Suppressor macrophage treated with lipopolysaccharide for 4 hours (primary cell): ENCODE results near the gene ARHGAP10.

Source experiments
- DNase-seq: peaks from one replicate; pipeline ENCODE4 v3.0.0-alpha.2; 2020

ARHGAP10 gene

GRCh38 chr4:147733716-147734344 lies 1.9 kb downstream of the ARHGAP10 start:
- DNase-seq: peak; percentile 62

DNA sequence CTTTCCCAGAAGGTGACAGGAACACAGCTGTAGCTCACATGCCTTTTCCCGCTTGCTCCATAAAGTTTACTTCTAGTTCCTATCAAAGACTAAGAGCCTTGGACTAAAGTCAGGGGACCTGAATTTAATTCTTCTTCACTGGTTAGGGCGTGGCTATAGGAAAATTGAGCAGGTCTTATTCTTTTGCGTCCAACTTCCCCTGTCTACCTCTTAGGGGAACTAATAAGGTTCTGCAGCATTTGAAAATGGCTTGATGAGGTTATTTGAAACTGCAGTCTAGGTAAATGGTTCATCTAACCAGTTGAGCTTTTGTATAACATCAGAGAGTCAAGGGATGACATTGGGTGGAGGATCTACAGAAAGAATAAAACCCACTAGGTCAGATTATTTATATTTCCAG lies 2.6 kb downstream of the ARHGAP10 start:
- no peak for DNase-seq

- no peak for DNase-seq
Observed at GRCh38 chr4:147735413-147736301, 3.8 kb downstream of the ARHGAP10 start.

- DNase-seq: no peak
Observed at GRCh38 chr4:147736458-147736857, 4.6 kb downstream of the ARHGAP10 start.

DNA sequence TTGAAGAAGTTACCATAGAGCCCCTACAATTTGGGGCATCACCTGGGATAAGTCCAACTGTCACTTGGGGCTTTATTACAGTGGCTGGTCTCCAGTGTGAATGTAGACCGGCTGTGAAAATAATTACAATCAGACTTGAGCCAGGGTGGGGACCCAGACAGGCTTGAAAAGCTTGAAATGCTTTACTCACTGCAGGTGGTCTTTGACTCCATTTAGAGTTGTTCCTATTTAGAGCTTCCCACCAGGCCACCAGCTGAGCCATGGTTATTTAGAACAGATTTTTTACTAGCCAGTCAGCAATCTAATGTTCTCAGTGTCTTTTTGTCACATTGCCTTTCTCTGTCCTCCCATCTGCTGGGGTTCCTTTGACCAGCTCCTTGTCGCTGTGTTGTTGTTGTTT lies 5.7 kb downstream of the ARHGAP10 start:
- no peak for DNase-seq

DNA sequence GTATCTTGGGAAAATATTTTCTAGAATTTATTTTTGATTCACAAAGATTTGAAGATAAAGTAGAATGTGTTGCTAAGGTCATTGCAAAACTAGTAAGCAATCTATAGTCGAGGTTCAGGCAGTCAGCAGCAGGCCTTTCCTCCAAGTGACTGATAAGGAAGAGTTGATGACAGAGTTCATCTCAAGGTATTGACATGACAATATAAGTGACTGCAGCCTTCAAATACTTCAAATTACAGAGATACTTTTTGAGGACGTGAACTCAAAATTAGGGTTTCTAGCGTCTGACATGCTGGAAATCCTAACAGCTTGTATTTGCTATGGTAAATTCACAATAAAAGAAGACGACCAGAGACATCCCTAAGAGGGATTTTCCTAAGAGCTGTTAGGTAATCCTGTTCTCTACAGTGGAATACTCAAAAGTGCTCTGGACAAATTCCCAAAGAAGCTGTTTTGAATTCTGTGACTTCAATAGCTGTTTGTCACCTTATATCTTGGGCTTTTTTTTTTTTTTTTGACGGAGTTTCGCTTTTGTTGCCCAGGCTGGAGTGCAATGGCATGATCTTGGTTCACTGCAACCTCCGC lies 7.4 kb downstream of the ARHGAP10 start:
- no peak for DNase-seq

DNA sequence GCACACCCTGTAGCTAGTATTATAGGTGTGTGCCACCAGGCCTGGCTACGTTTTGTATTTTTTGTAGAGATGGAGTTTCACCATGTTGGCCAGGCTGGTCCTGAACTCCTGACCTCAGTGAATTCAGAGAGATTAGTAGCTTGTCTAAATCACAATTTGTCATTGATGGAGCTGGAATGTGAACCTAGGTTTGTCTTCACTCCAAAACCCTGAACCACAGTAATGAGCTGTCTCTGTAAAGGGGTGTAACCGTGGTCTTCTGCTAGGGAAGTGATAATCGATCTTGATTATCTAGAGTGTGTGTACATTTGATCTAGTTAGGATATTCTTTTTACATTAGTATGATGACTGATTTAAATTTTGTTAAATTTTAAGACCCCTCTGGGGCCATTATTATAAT lies 8.3 kb downstream of the ARHGAP10 start:
- no peak for DNase-seq

DNA sequence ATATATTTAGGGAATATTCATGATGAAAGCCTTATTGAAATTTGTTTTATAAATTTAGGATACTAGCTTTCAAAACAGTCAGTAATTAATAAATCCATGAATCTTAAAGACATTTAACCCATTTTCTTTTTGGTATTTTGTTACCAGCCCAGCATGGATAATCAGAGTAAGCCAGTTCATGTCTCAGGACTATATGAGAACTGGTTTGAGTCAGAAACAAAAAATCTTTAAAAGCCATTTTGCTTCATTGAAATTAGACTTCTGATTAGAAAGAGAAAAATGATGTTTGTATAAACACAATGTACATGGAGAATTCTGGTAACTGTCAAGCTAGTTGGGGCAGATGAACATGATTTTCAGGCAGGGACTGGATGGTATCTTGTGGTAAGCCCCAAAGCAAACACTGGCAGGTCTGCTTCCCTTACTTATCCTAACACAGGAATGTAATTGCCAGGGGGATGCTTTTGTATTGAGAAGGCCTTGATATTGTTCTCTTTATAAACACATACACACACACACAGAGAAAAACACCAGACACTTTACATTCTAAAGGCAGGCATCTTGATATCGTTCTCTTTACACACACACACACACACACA lies 9.4 kb downstream of the ARHGAP10 start:
- DNase-seq: no peak

DNA sequence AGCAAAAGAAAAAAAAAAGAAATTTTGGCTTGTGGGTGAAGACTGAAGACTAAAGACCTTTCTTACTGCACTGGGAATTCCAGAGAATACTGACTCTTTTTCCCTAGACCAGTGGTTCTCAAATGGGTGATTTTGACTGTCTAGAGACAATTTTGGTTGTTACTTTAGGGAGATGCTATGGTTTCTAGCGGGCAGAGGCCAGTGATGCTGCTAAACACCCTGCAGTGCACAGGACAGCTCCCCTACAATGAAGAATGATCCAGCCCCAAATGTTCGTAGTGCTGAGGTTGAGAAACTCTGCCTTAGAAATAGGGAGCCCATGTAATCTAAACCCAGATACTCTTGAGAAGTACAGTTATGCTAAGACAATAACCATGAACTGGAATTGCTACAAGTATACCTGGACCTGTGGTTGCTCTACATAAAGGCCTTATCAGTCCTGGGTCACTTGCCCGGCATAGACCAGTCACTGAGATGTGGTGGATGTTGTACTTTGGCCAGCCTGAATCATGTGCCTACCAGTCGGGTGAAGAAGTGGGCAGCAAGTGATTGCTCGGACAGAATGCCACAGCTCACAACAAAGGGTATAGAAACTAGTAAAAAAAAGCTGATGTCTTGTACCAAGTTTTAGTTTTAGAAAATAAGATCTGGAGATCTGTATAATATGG lies 16.0 kb downstream of the ARHGAP10 start:
- DNase-seq: no peak

DNA sequence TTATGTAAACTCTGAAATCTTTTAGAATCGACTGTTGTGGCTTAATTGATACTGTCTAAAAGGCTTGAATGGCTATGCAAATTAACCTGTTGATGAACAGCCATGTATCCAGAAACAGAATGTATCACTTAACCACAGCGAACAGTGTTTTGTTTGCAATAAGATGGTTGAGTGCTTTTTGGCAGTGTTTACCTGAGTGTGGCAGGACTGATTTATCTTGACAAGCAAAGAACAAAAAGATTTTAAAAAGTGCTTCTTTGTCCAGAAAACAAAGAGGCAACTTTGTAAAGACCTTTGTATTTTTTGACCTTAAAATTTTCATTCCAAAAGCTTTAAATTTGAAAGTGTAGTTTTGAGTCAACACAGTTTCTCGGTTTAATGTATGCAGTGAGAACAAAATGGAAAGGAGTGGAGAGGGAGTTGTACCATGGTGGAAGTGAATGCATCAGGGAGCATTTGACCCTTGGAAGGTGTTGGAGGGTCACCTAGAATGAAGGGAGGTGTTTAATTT lies 18.0 kb downstream of the ARHGAP10 start:
- DNase-seq: no peak

GRCh38 chr4:147753047-147753446 lies 21.2 kb downstream of the ARHGAP10 start:
- DNase-seq: no peak

- no peak for DNase-seq
Observed at GRCh38 chr4:147754037-147754445, 22.2 kb downstream of the ARHGAP10 start.

- DNase-seq: no peak
Observed at GRCh38 chr4:147755561-147756295, 23.8 kb downstream of the ARHGAP10 start.

DNA sequence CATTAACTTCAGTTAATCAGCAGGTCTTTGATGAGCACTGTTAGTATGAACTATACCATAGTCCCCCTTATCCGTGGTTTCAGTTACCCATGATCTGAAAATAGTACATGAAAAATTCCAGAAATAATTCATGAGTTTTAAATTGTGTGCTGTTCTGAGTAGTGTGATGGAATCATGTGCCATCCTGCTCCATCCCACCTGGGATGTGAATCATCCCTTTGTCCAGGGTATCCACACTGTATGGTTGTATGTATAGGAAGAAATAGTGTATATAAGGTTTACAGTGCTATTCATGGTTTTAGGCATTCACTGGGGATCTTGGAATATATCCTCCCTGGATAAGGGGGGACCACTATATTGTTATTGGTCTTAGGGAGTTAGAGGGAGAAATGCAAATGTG lies 24.5 kb downstream of the ARHGAP10 start:
- DNase-seq: no peak

DNA sequence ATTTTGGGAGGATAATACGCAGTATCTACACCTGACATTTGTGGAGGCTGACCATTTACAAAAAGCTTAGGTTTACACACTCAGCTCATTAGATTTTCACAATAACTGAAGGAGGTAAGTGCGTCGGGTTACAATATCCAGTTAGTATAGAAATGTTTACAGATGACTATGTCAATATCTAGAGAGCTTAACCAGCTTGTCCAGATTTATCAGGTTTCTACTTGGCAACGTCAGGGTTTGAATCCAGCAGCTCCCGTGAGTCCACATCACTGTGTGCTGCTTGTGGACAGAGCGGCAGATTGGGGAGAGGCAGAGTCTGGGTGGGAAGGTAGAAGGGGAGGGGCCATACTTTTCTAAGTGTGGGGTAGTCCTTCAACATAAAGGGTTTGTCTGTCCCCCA lies 28.3 kb downstream of the ARHGAP10 start:
- no peak for DNase-seq

GRCh38 chr4:147760695-147761094 lies 28.8 kb downstream of the ARHGAP10 start:
- DNase-seq: no peak

GRCh38 chr4:147761218-147761883 lies 29.5 kb downstream of the ARHGAP10 start:
- DNase-seq: no peak

DNA sequence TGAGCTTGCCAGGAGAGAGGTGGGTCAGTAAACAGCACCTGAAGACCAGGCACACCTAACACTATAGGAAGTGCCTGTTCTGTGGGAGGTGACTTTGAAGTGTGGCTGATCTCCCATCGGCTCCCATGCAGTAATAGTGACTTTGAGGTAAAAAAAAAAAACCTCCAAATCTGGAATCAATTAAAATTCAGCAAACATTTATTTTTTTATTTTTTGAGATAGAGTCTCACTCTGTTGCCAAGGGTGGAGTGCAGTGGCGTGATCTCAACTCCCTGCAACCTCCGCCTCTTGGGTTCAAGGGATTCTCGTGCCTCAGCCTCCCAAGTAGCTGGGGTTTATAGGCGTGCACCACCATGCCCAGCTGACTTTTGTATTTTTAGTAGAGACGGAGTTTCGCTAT lies 32.4 kb downstream of the ARHGAP10 start:
- no peak for DNase-seq

- DNase-seq: no peak
Observed at GRCh38 chr4:147765121-147765529, 33.2 kb downstream of the ARHGAP10 start.

DNA sequence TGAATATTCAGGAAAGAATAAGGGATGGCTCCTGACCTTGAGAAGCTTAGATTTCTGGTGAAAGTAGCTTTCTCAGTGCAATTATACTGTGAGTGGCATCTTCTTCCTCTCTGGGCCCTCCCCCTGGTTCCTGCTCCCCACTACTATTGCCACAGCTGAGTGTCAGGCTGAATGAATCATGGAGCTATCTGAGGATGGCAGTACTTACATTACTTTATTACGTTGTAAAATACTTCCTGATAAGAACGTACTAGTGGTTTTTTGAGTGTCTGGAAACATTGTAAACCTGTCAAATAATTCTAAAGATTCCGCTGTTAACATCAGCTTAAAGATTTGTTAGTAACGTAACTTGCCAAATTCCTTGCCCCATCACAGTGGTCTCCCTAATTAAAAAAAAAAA lies 36.2 kb downstream of the ARHGAP10 start:
- DNase-seq: peak; percentile 87

GRCh38 chr4:147769386-147769785 lies 37.5 kb downstream of the ARHGAP10 start:
- DNase-seq: peak; percentile 72

- no peak for DNase-seq
Observed at GRCh38 chr4:147770831-147771230, 38.9 kb downstream of the ARHGAP10 start.
